CD14-positive monocyte (primary cell): ENCODE results near the gene CNIH3. TPM values are rescaled to one million over a fixed set of nuclear protein-coding genes. Genes with fewer than 3 reads are reported as not detected.
"Not testable (repeated sequence)": the region's sequence is repeated elsewhere in the genome, so short reads cannot be mapped to it uniquely, and the experiment has no call there.

Experiments used
- DNase-seq, 3 donors: peaks; one replicate each; pipeline ENCODE4 v3.0.0-alpha.2; 2011 to 2022
- H2AFZ ChIP-seq: 2 replicates; pipeline ENCODE4 v1.6.0; 2012; ENCODE audit warnings: mild to moderate bottlenecking, low read depth, low read length, inconsistent platforms; ENCODE audit not compliant: insufficient read depth, poor library complexity, severe bottlenecking
- H3K27ac ChIP-seq, 2 donors: 1 replicate in 1 of 2; 2 replicates in 1 of 2; pipeline ENCODE4 v1.5.1; 2012 to 2013; ENCODE audit warnings: low read length in 2 of 2, control low read depth in 1 of 2, inconsistent platforms in 1 of 2, low read depth in 1 of 2, mild to moderate bottlenecking in 1 of 2
- H3K27me3 ChIP-seq, 2 donors: one replicate each; pipeline versions ENCODE4 v1.6.0 to v1.6.1; 2011 to 2013; ENCODE audit warnings: low read length in 2 of 2; ENCODE audit not compliant: control insufficient read depth in 2 of 2, insufficient read depth in 2 of 2
- H3K36me3 ChIP-seq, 2 donors: replicated peaks in 1 of 2; 1 replicate in 1 of 2; 2 replicates in 1 of 2; pipeline versions ENCODE4 v1.5.1 to v1.6.1; 2012 to 2013; ENCODE audit warnings: low read length in 2 of 2, control low read depth in 1 of 2, inconsistent platforms in 1 of 2, mild to moderate bottlenecking in 1 of 2; ENCODE audit not compliant: insufficient read depth in 2 of 2, control insufficient read depth in 1 of 2
- H3K4me1 ChIP-seq, 2 donors: 1 replicate in 1 of 2; 2 replicates in 1 of 2; pipeline versions ENCODE4 v1.5.1 to v1.6.1; 2012 to 2013; ENCODE audit warnings: low read length in 2 of 2, control low read depth in 1 of 2, inconsistent platforms in 1 of 2, mild to moderate bottlenecking in 1 of 2, moderate library complexity in 1 of 2; ENCODE audit not compliant: insufficient read depth in 2 of 2, control insufficient read depth in 1 of 2
- H3K4me2 ChIP-seq: replicated peaks from 2 replicates; pipeline ENCODE3; 2012; ENCODE audit warnings: low read length, moderate library complexity, mild to moderate bottlenecking; ENCODE audit not compliant: poor library complexity, severe bottlenecking; ENCODE audit errors: extremely low read depth
- H3K4me3 ChIP-seq, 3 experiments: fragments of 200-600 bp in 1 of 3; sonication (generic) in 1 of 3; replicated peaks in 1 of 3; 1 replicate in 2 of 3; 2 replicates in 1 of 3; pipeline ENCODE4 v1.5.1; 2011 to 2013; ENCODE audit warnings: low read length in 3 of 3, mild to moderate bottlenecking in 3 of 3, control low read depth in 2 of 3, low read depth in 2 of 3, inconsistent platforms in 1 of 3, moderate library complexity in 1 of 3
- H3K79me2 ChIP-seq: 2 replicates; pipeline ENCODE4 v1.6.0; 2012; ENCODE audit warnings: mild to moderate bottlenecking, control low read depth, inconsistent platforms, low read length, moderate library complexity; ENCODE audit not compliant: insufficient read depth
- H3K9ac ChIP-seq: 2 replicates; pipeline ENCODE4 v1.6.0; 2017; ENCODE audit warnings: low read length, mild to moderate bottlenecking; ENCODE audit not compliant: insufficient read depth, poor library complexity, severe bottlenecking
- H3K9me3 ChIP-seq, 2 donors: replicated peaks in 1 of 2; 1 replicate in 1 of 2; 2 replicates in 1 of 2; pipeline versions ENCODE4 v1.5.1 to v1.6.1; 2012 to 2013; ENCODE audit warnings: low read length in 2 of 2, control low read depth in 1 of 2; ENCODE audit not compliant: control insufficient read depth in 1 of 2, insufficient read depth in 1 of 2
- H4K20me1 ChIP-seq: 2 replicates; pipeline ENCODE4 v1.6.0; 2012; ENCODE audit warnings: mild to moderate bottlenecking, low read length, control low read depth, moderate library complexity; ENCODE audit not compliant: insufficient read depth
- H3K27ac Mint-ChIP-seq, 7 donors: one replicate each; pipeline ENCODE4 v1.8.0; 2020; ENCODE audit warnings: mild to moderate bottlenecking in 7 of 7, mixed read lengths in 7 of 7, moderate library complexity in 6 of 7, inconsistent platforms in 2 of 7
- H3K27me3 Mint-ChIP-seq, 3 donors: one replicate each; pipeline ENCODE4 v1.8.0; 2021 to 2022; ENCODE audit warnings: low read depth in 3 of 3, mild to moderate bottlenecking in 3 of 3, mixed read lengths in 3 of 3, moderate library complexity in 3 of 3, inconsistent platforms in 1 of 3
- H3K36me3 Mint-ChIP-seq, 2 donors: one replicate each; pipeline ENCODE4 v1.8.0; 2020; ENCODE audit warnings: mixed read lengths in 2 of 2, inconsistent platforms in 1 of 2, mild to moderate bottlenecking in 1 of 2
- H3K4me1 Mint-ChIP-seq: one replicate; pipeline ENCODE4 v1.8.0; 2020; ENCODE audit warnings: mild to moderate bottlenecking, mixed read lengths
- H3K4me3 Mint-ChIP-seq, 2 donors: one replicate each; pipeline ENCODE4 v1.8.0; 2020; ENCODE audit warnings: mild to moderate bottlenecking in 2 of 2, mixed read lengths in 2 of 2, moderate library complexity in 1 of 2
- H3K9me3 Mint-ChIP-seq, 7 donors: one replicate each; pipeline ENCODE4 v1.8.0; 2020 to 2022; ENCODE audit warnings: mixed read lengths in 7 of 7, mild to moderate bottlenecking in 6 of 7, moderate library complexity in 6 of 7, inconsistent platforms in 2 of 7
- WGBS: methylation state at CpG from one replicate; pipeline ENCODE4 v1.1.5; 2013; ENCODE audit warnings: missing lambda C conversion rate; ENCODE audit not compliant: insufficient coverage; 5-methylcytosine and 5-hydroxymethylcytosine counted together
- intact Hi-C, 2 donors: fragments of 100-400 bp; cut with micrococcal nuclease; formaldehyde crosslinking; loops; one replicate each; pipeline versions ENCODE4 v1.15.0 to v1.15.1; 2023
- polyA plus RNA-seq, 3 donors: library from polyadenylated mRNA; depleted of rRNA in 1 of 3; unstranded in 2 of 3; stranded (reverse) in 1 of 3; fragments of 300-500 nt in 2 of 3; fragments of >200 nt in 1 of 3; fragmentation: Illumina TruSeq in 2 of 3; gene quantifications; 1 replicate in 2 of 3; 2 replicates in 1 of 3; pipeline ENCODE4 v1.2.3, GENCODE V29; 2012 to 2021
- TF ChIP-seq, protein P1 (sequence below): fragments of 200-600 bp; IDR thresholded peaks from one replicate; pipeline ENCODE4 v1.8.0; 2022; ENCODE audit warnings: antibody characterized with exemption, mild to moderate bottlenecking

CNIH3 gene
- polyA plus RNA-seq, 3 donors, result 0.37 TPM; not detected in 2

DNA sequence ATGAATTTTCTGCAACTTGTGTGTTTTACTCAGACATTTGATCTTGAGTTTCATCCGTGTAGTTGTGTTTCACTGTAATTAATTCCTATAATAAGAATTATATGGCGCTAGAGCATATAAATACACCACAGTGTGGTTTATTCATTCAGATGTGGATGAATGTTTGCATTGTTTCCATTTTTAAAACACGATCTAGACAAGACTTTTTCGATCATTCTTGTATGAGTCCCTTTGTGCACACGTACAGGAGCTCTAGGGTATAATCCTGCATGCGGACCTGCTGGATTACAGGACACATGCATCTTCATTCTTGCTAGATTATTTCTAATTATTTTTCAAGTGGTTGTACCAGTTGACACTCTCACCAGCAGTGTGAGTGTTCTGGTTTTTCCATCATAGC, 46.8 kb upstream of the CNIH3 start:
- Histone ChIP-seq H2AFZ (no peak overlapping the region), H3K27me3 (no peaks in the 10 kb centered on the region), H3K4me2 (no peak overlapping the region), H3K9ac (no peak overlapping the region), H4K20me1 (no peaks in the 10 kb centered on the region), H3K4me1 (peaks cover 18 to 20% of the 10 kb centered on the region in 2 donors), H3K4me3 (no peak overlapping the region), H3K79me2 (no peaks in the 10 kb centered on the region), H3K36me3 (no peaks in the 10 kb centered on the region), H3K27ac (no peak overlapping the region), H3K9me3 (no peaks in the 10 kb centered on the region)
- Mint-ChIP-seq H3K27me3 (peaks cover 0 to 4% (median 3%) of the 10 kb centered on the region in 3 donors), H3K27ac (no peak overlapping the region), H3K4me3 (no peak overlapping the region), H3K9me3 (peaks cover 0 to 2% (median 0%) of the 10 kb centered on the region in 7 donors), H3K36me3 (peaks cover 0 to 2% of the 10 kb centered on the region in 2 donors), H3K4me1 (peaks cover 35% of the 10 kb centered on the region)
- DNase-seq, result no peak
- intact Hi-C loops, result no loop called here
- 100% methylated on average over 3 of the region's 6 CpGs for WGBS
- TF ChIP-seq, protein P1, sequence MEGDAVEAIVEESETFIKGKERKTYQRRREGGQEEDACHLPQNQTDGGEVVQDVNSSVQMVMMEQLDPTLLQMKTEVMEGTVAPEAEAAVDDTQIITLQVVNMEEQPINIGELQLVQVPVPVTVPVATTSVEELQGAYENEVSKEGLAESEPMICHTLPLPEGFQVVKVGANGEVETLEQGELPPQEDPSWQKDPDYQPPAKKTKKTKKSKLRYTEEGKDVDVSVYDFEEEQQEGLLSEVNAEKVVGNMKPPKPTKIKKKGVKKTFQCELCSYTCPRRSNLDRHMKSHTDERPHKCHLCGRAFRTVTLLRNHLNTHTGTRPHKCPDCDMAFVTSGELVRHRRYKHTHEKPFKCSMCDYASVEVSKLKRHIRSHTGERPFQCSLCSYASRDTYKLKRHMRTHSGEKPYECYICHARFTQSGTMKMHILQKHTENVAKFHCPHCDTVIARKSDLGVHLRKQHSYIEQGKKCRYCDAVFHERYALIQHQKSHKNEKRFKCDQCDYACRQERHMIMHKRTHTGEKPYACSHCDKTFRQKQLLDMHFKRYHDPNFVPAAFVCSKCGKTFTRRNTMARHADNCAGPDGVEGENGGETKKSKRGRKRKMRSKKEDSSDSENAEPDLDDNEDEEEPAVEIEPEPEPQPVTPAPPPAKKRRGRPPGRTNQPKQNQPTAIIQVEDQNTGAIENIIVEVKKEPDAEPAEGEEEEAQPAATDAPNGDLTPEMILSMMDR, result no peak

DNA sequence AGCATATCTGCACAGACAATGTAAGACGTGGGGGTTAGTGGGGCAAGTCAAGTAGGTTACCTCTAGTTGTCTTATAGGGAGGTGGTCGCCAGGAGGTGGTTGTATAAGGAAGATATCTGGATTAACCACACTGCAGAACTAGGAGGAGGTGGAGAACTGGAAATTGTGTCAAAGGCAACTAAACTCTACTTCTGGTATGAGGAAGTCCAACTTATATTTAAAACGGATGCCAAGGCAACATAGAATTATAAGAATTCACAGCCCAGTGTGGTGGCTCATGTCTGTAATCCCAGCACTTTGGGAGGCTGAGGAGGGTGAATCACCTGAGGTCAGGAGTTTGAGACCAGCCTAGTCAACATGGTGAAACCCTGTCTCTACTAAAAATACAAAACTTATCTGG, 44.1 kb upstream of the CNIH3 start:
- H3K9ac ChIP-seq, H3K36me3 ChIP-seq, H3K27me3 ChIP-seq, H3K27ac ChIP-seq, H3K4me1 Mint-ChIP-seq, H3K4me3 Mint-ChIP-seq, H3K36me3 Mint-ChIP-seq, intact Hi-C loops, H2AFZ ChIP-seq, H3K4me3 ChIP-seq, H3K27me3 Mint-ChIP-seq, H3K79me2 ChIP-seq, DNase-seq, H4K20me1 ChIP-seq, H3K9me3 ChIP-seq, H3K4me2 ChIP-seq, H3K4me1 ChIP-seq: not testable (repeated sequence)
- WGBS, result no CpG with 5 or more reads among the region's 3 CpGs
- peak overlapping the region in 1 of 7 donors; percentile 8 for H3K27ac Mint-ChIP-seq
- peaks cover 1 to 10% (median 5%) of the 10 kb centered on the region in 7 donors for H3K9me3 Mint-ChIP-seq
